Measurements from ENCODE around the gene NMRK2. TPM values are rescaled to one million over a fixed set of nuclear protein-coding genes. Genes with fewer than 3 reads are reported as not detected.

The NMRK2 gene
- total RNA-seq, 1 experiment from 2014 or later = not detected

GRCh38 chr19:3966051-3967017 lies 33.5 kb downstream of the NMRK2 start:
- no peak overlapping the region for H3K4me2 ChIP-seq (ENCODE audit: low read length)
- peaks cover 15 to 28% of the 10 kb centered on the region in 2 experiments for H3K4me1 ChIP-seq (ENCODE audit: control insufficient read depth in 1 of 2, insufficient read depth in 2 of 2, low read length in 2 of 2)
- no peaks in the 10 kb centered on the region for H3K9me2 ChIP-seq (ENCODE audit: insufficient read depth)
- ChIA-PET RAD21 (ENCODE audit: low non-redundant PET in 1 of 2, low total read pairs in 2 of 2, uncharacterized antibody in 2 of 2, unreplicated experiment in 2 of 2) (no interaction called here), CTCF (no interaction called here), POLR2A (no interaction called here)
- peaks cover 12 to 38% of the 10 kb centered on the region in 2 experiments; a peak in 3 of 4 replicates for H3K36me3 ChIP-seq (ENCODE audit: control insufficient read depth in 1 of 2, insufficient read depth in 2 of 2, low read length in 2 of 2)
- no peaks in the 10 kb centered on the region for H3K9me3 ChIP-seq (ENCODE audit: control insufficient read depth in 1 of 2, insufficient read depth in 1 of 2, low read depth in 1 of 2, low read length in 2 of 2)
- peaks cover 54% of the 10 kb centered on the region for H3K79me2 ChIP-seq (ENCODE audit: insufficient read depth, low read length)
- TF ChIP-seq POLR2A (IDR thresholded peaks at IDR 0.05; ENCODE audit: borderline replicate concordance, extremely low read depth, insufficient read depth, insufficient read length) (no peak), YY1 (IDR thresholded peaks at IDR 0.05; ENCODE audit: extremely low read depth, insufficient replicate concordance, low read depth, low read length) (no peak), ZNF274 (IDR thresholded peaks at IDR 0.05; ENCODE audit: low read depth, low read length) (no peak), JUND (IDR thresholded peaks at IDR 0.05) (no peak), CEBPB (IDR thresholded peaks at IDR 0.05; ENCODE audit: low read depth) (no peak), ELF1 (IDR thresholded peaks at IDR 0.05; ENCODE audit: borderline replicate concordance, low read depth) (no peak), SIN3A (IDR thresholded peaks at IDR 0.05; ENCODE audit: low read depth) (no peak), FOSL1 (IDR thresholded peaks at IDR 0.05; ENCODE audit: low read depth) (no peak), CBX3 (IDR thresholded peaks at IDR 0.05; ENCODE audit: low read depth) (no peak), EZH2 (IDR thresholded peaks at IDR 0.05) (no peak), EGR1 (IDR thresholded peaks at IDR 0.05; ENCODE audit: low read depth) (no peak), TCF7L2 (IDR thresholded peaks at IDR 0.05; ENCODE audit: borderline replicate concordance, extremely low read depth, insufficient read depth, insufficient read length) (no peak), REST (IDR thresholded peaks at IDR 0.05; ENCODE audit: low read depth) (no peak), CTCF (IDR thresholded peaks at IDR 0.05 in 2 of 3, conservative IDR thresholded peaks at IDR 0.05 in 1 of 3; ENCODE audit: borderline replicate concordance in 1 of 3, insufficient read depth in 1 of 3, low read depth in 2 of 3, low read length in 2 of 3) (no peak), ZBTB33 (IDR thresholded peaks at IDR 0.05; ENCODE audit: extremely low read depth, insufficient replicate concordance, low read length) (no peak), RAD21 (IDR thresholded peaks at IDR 0.05; ENCODE audit: low read depth) (no peak)
- H3K9ac ChIP-seq (ENCODE audit: low read length) = no peak overlapping the region
- H3K27me3 ChIP-seq (ENCODE audit: insufficient read depth, low read length) = no peaks in the 10 kb centered on the region
- no peak for ATAC-seq
- no peaks in the 10 kb centered on the region for H4K20me1 ChIP-seq (ENCODE audit: insufficient read depth)
- BruUV-seq (replicated peaks) = no TSS peak
- H2AFZ ChIP-seq (ENCODE audit: low read depth, low read length, poor library complexity, severe bottlenecking) = no peak overlapping the region
- intact Hi-C loops (cut with micrococcal nuclease) = no loop called here
- H3K27ac ChIP-seq (ENCODE audit: low read depth, low read length) = no peak overlapping the region
- no peak for DNase-seq (ENCODE audit: low read depth, low spot score)
- H3K4me3 ChIP-seq (replicated peaks in 1 of 2; ENCODE audit: low read depth in 1 of 2, low read length in 2 of 2) = no peak overlapping the region

All from HCT116 (cell line).